ENCODE data around the gene WDR90.

WDR90 gene

DNA sequence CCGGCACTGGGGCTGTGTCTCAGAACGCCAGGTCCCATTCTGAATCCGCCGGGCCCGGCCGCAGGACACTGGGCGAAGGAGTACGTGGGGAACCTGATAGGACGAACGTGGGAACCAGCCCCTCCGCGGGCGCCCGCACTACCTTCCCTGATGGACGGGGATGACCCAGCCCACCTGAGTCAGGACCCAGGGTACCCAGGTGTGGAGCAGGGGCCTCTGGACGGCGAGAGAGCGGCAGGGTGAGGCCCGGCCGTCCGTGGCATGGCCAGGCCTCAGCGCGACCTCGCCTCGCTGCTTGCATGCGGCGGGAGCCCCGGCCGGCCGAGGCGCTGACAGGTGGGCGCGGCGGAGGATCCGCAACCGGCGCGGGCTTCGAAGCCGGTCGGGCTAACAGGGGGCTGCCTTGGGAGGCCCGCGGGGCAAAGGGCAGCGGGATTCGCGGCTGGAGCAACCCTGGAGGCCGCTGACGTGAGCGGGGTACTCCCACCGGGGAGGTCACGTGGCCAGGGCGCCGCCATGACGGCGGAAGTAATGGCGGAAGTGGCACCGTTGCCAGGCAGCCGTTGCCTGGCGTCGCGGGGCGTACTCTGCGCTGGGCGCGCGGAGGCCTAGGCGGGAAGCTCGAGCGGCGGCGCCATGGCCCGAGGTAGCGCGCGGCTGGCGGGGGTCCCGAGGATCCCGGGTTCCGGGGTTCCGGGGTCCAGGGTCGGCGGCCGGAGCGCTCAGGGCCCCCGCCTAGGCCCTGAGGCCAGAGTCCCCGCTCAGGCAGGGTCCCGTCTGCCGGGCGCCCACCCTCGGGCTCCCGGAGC is at the start of gene WDR90:
Gene WDR90 (plus strand): TSS at position 585 of the 809 bp plus-strand sequence. CDS start 52 bp downstream, at position 637.
- TF ChIP-seq MAX (IDR thresholded peaks at IDR 0.05; ENCODE audit: low read depth, low read length) (peak; percentile 98), MYC (IDR thresholded peaks at IDR 0.05; ENCODE audit: low read depth, low read length) (peak; percentile 87), POLR2A (IDR thresholded peaks at IDR 0.05; ENCODE audit: extremely low read depth, insufficient read length) (peak; percentile 39)
- TF ChIP-seq, protein P1, sequence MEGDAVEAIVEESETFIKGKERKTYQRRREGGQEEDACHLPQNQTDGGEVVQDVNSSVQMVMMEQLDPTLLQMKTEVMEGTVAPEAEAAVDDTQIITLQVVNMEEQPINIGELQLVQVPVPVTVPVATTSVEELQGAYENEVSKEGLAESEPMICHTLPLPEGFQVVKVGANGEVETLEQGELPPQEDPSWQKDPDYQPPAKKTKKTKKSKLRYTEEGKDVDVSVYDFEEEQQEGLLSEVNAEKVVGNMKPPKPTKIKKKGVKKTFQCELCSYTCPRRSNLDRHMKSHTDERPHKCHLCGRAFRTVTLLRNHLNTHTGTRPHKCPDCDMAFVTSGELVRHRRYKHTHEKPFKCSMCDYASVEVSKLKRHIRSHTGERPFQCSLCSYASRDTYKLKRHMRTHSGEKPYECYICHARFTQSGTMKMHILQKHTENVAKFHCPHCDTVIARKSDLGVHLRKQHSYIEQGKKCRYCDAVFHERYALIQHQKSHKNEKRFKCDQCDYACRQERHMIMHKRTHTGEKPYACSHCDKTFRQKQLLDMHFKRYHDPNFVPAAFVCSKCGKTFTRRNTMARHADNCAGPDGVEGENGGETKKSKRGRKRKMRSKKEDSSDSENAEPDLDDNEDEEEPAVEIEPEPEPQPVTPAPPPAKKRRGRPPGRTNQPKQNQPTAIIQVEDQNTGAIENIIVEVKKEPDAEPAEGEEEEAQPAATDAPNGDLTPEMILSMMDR (IDR thresholded peaks at IDR 0.05; ENCODE audit: low read depth, low read length) = no peak
- peak within 1 kb of the TSS; percentile 40 for H3K4me3 ChIP-seq (ENCODE audit: low read depth, low read length)
- peak; percentile 90 for DNase-seq (ENCODE audit: low read depth)

DNA sequence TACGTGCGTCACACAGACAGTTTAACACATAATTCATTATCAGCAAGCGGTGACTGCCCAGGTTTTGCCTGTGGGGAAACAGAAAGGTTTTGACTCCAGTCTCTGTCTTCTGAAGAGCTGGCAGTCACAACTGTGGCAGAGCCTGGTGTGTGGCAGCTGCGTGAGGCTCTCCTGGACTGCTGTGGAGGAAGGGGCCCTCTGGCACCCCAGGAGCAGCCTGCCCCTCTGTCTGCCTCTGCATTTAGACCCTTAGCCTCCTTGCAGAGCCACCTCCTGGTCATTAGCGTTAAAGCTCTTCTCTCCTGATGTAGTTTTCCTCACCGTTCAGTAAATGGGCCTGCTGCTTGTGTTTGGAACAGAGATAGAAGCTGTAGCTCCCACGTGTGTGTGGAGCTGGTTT is 48.4 kb upstream of the WDR90 start:
- no peak overlapping the region for H3K4me3 ChIP-seq (ENCODE audit: low read depth, low read length)
- TF ChIP-seq POLR2A (IDR thresholded peaks at IDR 0.05; ENCODE audit: extremely low read depth, insufficient read length) (no peak), MAX (IDR thresholded peaks at IDR 0.05; ENCODE audit: low read depth, low read length) (no peak), MYC (IDR thresholded peaks at IDR 0.05; ENCODE audit: low read depth, low read length) (no peak)
- TF ChIP-seq, protein P1 (IDR thresholded peaks at IDR 0.05; ENCODE audit: low read depth, low read length) = peak; percentile 10
- DNase-seq (ENCODE audit: low read depth) = peak; percentile 33

DNA sequence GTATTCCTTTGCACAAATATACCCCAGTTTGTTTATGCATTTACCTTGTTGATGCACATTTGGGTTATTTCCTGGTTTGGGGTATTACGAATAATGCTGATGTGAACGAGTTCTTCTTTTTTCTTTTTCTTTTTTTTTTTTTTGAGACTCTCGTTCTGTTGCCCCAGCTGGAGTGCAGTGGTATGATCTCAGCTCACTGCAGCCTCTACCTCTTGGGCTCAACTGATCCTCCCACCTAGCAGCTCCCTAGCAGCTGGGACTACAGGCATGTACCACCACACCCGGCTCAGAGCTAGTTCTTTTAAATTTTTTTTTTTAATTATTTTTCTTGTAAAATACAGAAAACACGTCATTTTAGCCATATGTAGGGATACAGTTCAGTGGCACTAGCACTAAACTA is 45.2 kb upstream of the WDR90 start:
- TF ChIP-seq POLR2A (IDR thresholded peaks at IDR 0.05; ENCODE audit: extremely low read depth, insufficient read length) = no peak
- TF ChIP-seq, protein P1 (IDR thresholded peaks at IDR 0.05; ENCODE audit: low read depth, low read length) = no peak
- no peak for TF ChIP-seq MYC (IDR thresholded peaks at IDR 0.05; ENCODE audit: low read depth, low read length)
- no peak for TF ChIP-seq MAX (IDR thresholded peaks at IDR 0.05; ENCODE audit: low read depth, low read length)
- no peak overlapping the region for H3K4me3 ChIP-seq (ENCODE audit: low read depth, low read length)
- no peak for DNase-seq (ENCODE audit: low read depth)

- no peak for DNase-seq (ENCODE audit: low read depth)
- no peak for TF ChIP-seq MYC (IDR thresholded peaks at IDR 0.05; ENCODE audit: low read depth, low read length)
- no peak for TF ChIP-seq MAX (IDR thresholded peaks at IDR 0.05; ENCODE audit: low read depth, low read length)
- TF ChIP-seq, protein P1 (IDR thresholded peaks at IDR 0.05; ENCODE audit: low read depth, low read length) = no peak
- no peak for TF ChIP-seq POLR2A (IDR thresholded peaks at IDR 0.05; ENCODE audit: extremely low read depth, insufficient read length)
- no peak overlapping the region for H3K4me3 ChIP-seq (ENCODE audit: low read depth, low read length)
These were observed 42.4 kb upstream of the WDR90 start for GRCh38 chr16:606656-607307.

- TF ChIP-seq, protein P1 (IDR thresholded peaks at IDR 0.05; ENCODE audit: low read depth, low read length) = no peak
- TF ChIP-seq MYC (IDR thresholded peaks at IDR 0.05; ENCODE audit: low read depth, low read length) = no peak
- TF ChIP-seq POLR2A (IDR thresholded peaks at IDR 0.05; ENCODE audit: extremely low read depth, insufficient read length) = no peak
- TF ChIP-seq MAX (IDR thresholded peaks at IDR 0.05; ENCODE audit: low read depth, low read length) = no peak
- H3K4me3 ChIP-seq (ENCODE audit: low read depth, low read length) = no peak overlapping the region
- DNase-seq (ENCODE audit: low read depth) = no peak
These were observed 41.1 kb upstream of the WDR90 start for GRCh38 chr16:608019-608418.

Data from NB4 (cell line).